HCT116 (cell line): Measurements from ENCODE around the gene ZNF691. TPM values are rescaled to one million over a fixed set of nuclear protein-coding genes. Genes with fewer than 3 reads are reported as not detected.

Experiments
- ATAC-seq: fragments of 200-7000 bp; cut with Tn5 transposase; 2 replicates; pipeline ENCODE4 v1.9.1; 2020; ENCODE audit warnings: mild to moderate bottlenecking, moderate library complexity
- BruUV-seq: library from RNA; stranded (reverse); fragments of 400-500 nt; replicated peaks from 2 replicates; lab custom pipeline; 2021; lab: Mats Ljungman, UMichigan
- CTCF ChIA-PET: fragments of 300-600 bp; sonication (Branson Sonifier 250); formaldehyde crosslinking; loops from one replicate; lab custom pipeline; 2021; ENCODE audit warnings: antibody characterized with exemption; lab: Charles Lee
- POLR2A ChIA-PET: fragments of 300-600, 350-600 bp; sonication (Branson Sonifier 250); formaldehyde crosslinking; loops from one replicate; lab custom pipeline; 2021; ENCODE audit warnings: antibody characterized with exemption; lab: Charles Lee
- RAD21 ChIA-PET, 2 experiments: fragments of 300-600 bp; sonication (Branson Sonifier 250); formaldehyde crosslinking; loops; one replicate each; lab custom pipeline; 2023; ENCODE audit warnings: low total read pairs in 2 of 2; ENCODE audit not compliant: uncharacterized antibody in 2 of 2, unreplicated experiment in 2 of 2, low non-redundant PET in 1 of 2; lab: Charles Lee
- DNase-seq: peaks from one replicate; pipeline ENCODE4 v3.0.0-alpha.2; 2010; ENCODE audit warnings: low read depth, low spot score
- H2AFZ ChIP-seq: fragments of 200-600 bp; shearing (Covaris generic), sonication (generic); 2 replicates; pipeline ENCODE4 v1.6.1; 2017; ENCODE audit warnings: low read depth, mixed run types, mixed read lengths, antibody characterized with exemption, low read length; ENCODE audit not compliant: poor library complexity, severe bottlenecking
- H3K27ac ChIP-seq: 2 replicates; pipeline ENCODE4 v1.5.1; 2012; ENCODE audit warnings: low read depth, low read length
- H3K27me3 ChIP-seq: fragments of 200-600 bp; sonication (generic); 2 replicates; pipeline ENCODE4 v1.6.1; 2016; ENCODE audit warnings: mixed run types, low read length, mixed read lengths; ENCODE audit not compliant: insufficient read depth
- H3K36me3 ChIP-seq, 2 experiments: fragments of 200-500 bp in 1 of 2; fragments of 200-600 bp in 1 of 2; sonication (Bioruptor generic) in 1 of 2; sonication (generic) in 1 of 2; 2 replicates each; pipeline versions ENCODE4 v1.5.1 to v1.6.1; 2014 to 2016; ENCODE audit warnings: low read length in 2 of 2, inconsistent platforms in 1 of 2, mixed read lengths in 1 of 2, mixed run types in 1 of 2; ENCODE audit not compliant: insufficient read depth in 2 of 2, control insufficient read depth in 1 of 2
- H3K4me1 ChIP-seq, 2 experiments: fragments of 200-600 bp in 1 of 2; sonication (generic) in 1 of 2; 2 replicates each; pipeline versions ENCODE4 v1.5.1 to v1.6.1; 2012 to 2017; ENCODE audit warnings: low read length in 2 of 2, inconsistent platforms in 1 of 2, mild to moderate bottlenecking in 1 of 2, mixed read lengths in 1 of 2, mixed run types in 1 of 2, moderate library complexity in 1 of 2; ENCODE audit not compliant: insufficient read depth in 2 of 2, control insufficient read depth in 1 of 2
- H3K4me2 ChIP-seq: fragments of 200-600 bp; sonication (generic); 2 replicates; pipeline ENCODE4 v1.6.1; 2017; ENCODE audit warnings: mixed run types, low read length, mixed read lengths
- H3K4me3 ChIP-seq, 2 experiments: fragments of 200-600 bp in 1 of 2; sonication (generic) in 1 of 2; replicated peaks in 1 of 2; 2 replicates each; pipeline ENCODE4 v1.5.1; 2011 to 2016; ENCODE audit warnings: low read length in 2 of 2, control low read depth in 1 of 2, low read depth in 1 of 2, mild to moderate bottlenecking in 1 of 2, mixed read lengths in 1 of 2, mixed run types in 1 of 2
- H3K79me2 ChIP-seq: fragments of 200-600 bp; sonication (generic); 2 replicates; pipeline ENCODE4 v1.6.1; 2017; ENCODE audit warnings: mild to moderate bottlenecking, mixed run types, low read length, moderate library complexity, mixed read lengths; ENCODE audit not compliant: insufficient read depth
- H3K9ac ChIP-seq: fragments of 200-600 bp; sonication (generic); 2 replicates; pipeline ENCODE4 v1.6.1; 2016; ENCODE audit warnings: low read length, mixed read lengths
- H3K9me2 ChIP-seq: fragments of 200-600 bp; sonication (generic), shearing (Covaris generic); 2 replicates; pipeline ENCODE4 v1.6.1; 2017; ENCODE audit warnings: mixed run types, mild to moderate bottlenecking, moderate library complexity; ENCODE audit not compliant: insufficient read depth
- H3K9me3 ChIP-seq, 2 experiments: fragments of 200-500 bp in 1 of 2; fragments of 200-600 bp in 1 of 2; sonication (Bioruptor generic) in 1 of 2; sonication (generic) in 1 of 2; 2 replicates each; pipeline ENCODE4 v1.6.1; 2014 to 2017; ENCODE audit warnings: low read length in 2 of 2, mixed read lengths in 2 of 2, inconsistent platforms in 1 of 2, low read depth in 1 of 2, mild to moderate bottlenecking in 1 of 2, mixed run types in 1 of 2, moderate library complexity in 1 of 2; ENCODE audit not compliant: control insufficient read depth in 1 of 2, insufficient read depth in 1 of 2
- H4K20me1 ChIP-seq: fragments of 200-600 bp; sonication (generic), shearing (Covaris generic); 2 replicates; pipeline ENCODE4 v1.6.1; 2017; ENCODE audit warnings: mixed run types, mild to moderate bottlenecking, moderate library complexity; ENCODE audit not compliant: insufficient read depth
- ATF3 ChIP-seq: IDR thresholded peaks from 2 replicates; pipeline ENCODE4 v1.6.1; 2012
- EGR1 ChIP-seq: IDR thresholded peaks from 2 replicates; pipeline ENCODE4 v1.6.1; 2012; ENCODE audit warnings: low read depth
- ELF1 ChIP-seq: IDR thresholded peaks from 2 replicates; pipeline ENCODE4 v1.6.1; 2012; ENCODE audit warnings: low read depth, borderline replicate concordance
- EZH2phosphoT487 ChIP-seq: fragments of 200-600 bp; IDR thresholded peaks from 2 replicates; pipeline ENCODE4 v1.6.1; 2018; ENCODE audit warnings: antibody characterized with exemption, borderline replicate concordance
- FOSL1 ChIP-seq: IDR thresholded peaks from 2 replicates; pipeline ENCODE4 v1.6.1; 2012; ENCODE audit warnings: low read depth
- MAX ChIP-seq: IDR thresholded peaks from 2 replicates; pipeline ENCODE4 v1.6.1; 2012
- POLR2AphosphoS5 ChIP-seq: IDR thresholded peaks from 2 replicates; pipeline ENCODE4 v1.6.1; 2011; ENCODE audit warnings: mild to moderate bottlenecking, low read depth, low read length, moderate library complexity
- RAD21 ChIP-seq: IDR thresholded peaks from 2 replicates; pipeline ENCODE4 v1.6.1; 2012; ENCODE audit warnings: low read depth, mild to moderate bottlenecking
- SRF ChIP-seq: IDR thresholded peaks from 2 replicates; pipeline ENCODE4 v1.6.1; 2012; ENCODE audit warnings: low read depth
- TCF7L2 ChIP-seq: IDR thresholded peaks from 2 replicates; pipeline ENCODE4 v1.7.0; 2011; ENCODE audit warnings: borderline replicate concordance, inconsistent platforms; ENCODE audit not compliant: insufficient read depth, insufficient read length; ENCODE audit errors: extremely low read depth
- intact Hi-C: fragments of 100-400 bp; cut with micrococcal nuclease; formaldehyde crosslinking; loops from 2 replicates; pipeline ENCODE4 v1.10.0; 2022
- total RNA-seq: library from RNA; stranded (reverse); gene quantifications from one replicate; pipeline ENCODE4 v1.2.1, GENCODE V29; 2021; ENCODE audit not compliant: unreplicated experiment
- TF ChIP-seq, protein P1 (sequence below): IDR thresholded peaks from 2 replicates; pipeline ENCODE4 v1.6.1; 2012; ENCODE audit warnings: low read depth
- TF ChIP-seq, protein P2 (sequence below), 3 experiments: fragments of 200-600 bp in 1 of 3; sonication (generic) in 1 of 3; IDR thresholded peaks in 2 of 3; conservative IDR thresholded peaks in 1 of 3; 2 replicates each; pipeline ENCODE4 v1.5.1; 2012 to 2017; ENCODE audit warnings: low read depth in 2 of 3, low read length in 2 of 3, antibody characterized with exemption in 1 of 3, borderline replicate concordance in 1 of 3, control low read depth in 1 of 3, mild to moderate bottlenecking in 1 of 3, mixed read lengths in 1 of 3, mixed run types in 1 of 3, moderate library complexity in 1 of 3; ENCODE audit not compliant: insufficient read depth in 1 of 3

The ZNF691 gene
- total RNA-seq, 1 experiment from 2014 or later, result 11.1 TPM

DNA sequence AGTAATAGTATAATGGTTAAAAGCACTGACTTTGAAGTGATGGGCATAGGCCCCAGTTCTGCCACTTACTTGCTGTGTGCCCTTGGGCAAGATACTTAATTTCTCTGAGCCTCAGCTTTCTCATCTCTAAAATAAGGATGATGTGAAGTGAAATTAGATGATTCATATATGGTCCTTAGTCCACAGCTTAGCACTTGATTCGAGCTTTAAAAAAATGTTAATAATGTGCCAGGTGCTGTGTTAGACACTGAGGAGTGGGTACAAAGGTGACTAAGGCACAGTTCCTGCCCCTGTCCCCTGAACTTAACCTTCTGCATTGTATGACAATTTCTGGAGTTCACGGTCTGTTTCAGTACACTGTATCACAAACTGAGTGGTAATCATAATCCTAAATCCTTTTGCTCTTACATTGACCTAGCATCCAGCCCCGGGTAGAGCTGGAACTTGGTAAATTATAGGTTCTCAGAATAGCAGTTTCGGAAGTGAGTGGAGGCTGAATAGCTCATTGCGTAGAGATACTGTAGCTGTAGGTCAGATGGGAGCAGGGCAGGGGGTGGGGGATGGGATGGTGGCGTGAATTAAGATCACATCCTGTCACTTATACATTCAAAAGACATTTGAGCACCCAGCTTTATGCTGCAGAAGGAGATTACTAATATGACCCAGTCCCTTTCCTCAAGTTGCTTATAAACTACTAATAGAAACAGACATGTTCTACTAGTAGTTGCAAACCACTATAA is 1.5 kb downstream of the ZNF691 start:
- ATAC-seq (no peak), DNase-seq (no peak)
- Histone ChIP-seq H3K9me2 (no peaks in the 10 kb centered on the region), H3K9me3 (no peaks in the 10 kb centered on the region), H3K79me2 (peaks cover 23% of the 10 kb centered on the region), H3K36me3 (peaks cover 7 to 8% of the 10 kb centered on the region in 2 experiments; a peak in 3 of 4 replicates), H3K27ac (no peak overlapping the region), H3K27me3 (no peaks in the 10 kb centered on the region), H3K9ac (peak overlapping the region; percentile 77; the same call in 1 of the 2 replicates), H2AFZ (no peak overlapping the region), H3K4me3 (peak overlapping the region; percentile 79 to 82), H4K20me1 (no peaks in the 10 kb centered on the region), H3K4me1 (peaks cover 7 to 16% of the 10 kb centered on the region in 2 experiments; a peak in 3 of 4 replicates), H3K4me2 (peak overlapping the region; percentile 83)
- TF ChIP-seq POLR2AphosphoS5 (no peak), FOSL1 (no peak), EGR1 (no peak), RAD21 (no peak), TCF7L2 (no peak), ATF3 (no peak), EZH2phosphoT487 (no peak), ELF1 (no peak), SRF (no peak), MAX (no peak)
- TF ChIP-seq, protein P1, sequence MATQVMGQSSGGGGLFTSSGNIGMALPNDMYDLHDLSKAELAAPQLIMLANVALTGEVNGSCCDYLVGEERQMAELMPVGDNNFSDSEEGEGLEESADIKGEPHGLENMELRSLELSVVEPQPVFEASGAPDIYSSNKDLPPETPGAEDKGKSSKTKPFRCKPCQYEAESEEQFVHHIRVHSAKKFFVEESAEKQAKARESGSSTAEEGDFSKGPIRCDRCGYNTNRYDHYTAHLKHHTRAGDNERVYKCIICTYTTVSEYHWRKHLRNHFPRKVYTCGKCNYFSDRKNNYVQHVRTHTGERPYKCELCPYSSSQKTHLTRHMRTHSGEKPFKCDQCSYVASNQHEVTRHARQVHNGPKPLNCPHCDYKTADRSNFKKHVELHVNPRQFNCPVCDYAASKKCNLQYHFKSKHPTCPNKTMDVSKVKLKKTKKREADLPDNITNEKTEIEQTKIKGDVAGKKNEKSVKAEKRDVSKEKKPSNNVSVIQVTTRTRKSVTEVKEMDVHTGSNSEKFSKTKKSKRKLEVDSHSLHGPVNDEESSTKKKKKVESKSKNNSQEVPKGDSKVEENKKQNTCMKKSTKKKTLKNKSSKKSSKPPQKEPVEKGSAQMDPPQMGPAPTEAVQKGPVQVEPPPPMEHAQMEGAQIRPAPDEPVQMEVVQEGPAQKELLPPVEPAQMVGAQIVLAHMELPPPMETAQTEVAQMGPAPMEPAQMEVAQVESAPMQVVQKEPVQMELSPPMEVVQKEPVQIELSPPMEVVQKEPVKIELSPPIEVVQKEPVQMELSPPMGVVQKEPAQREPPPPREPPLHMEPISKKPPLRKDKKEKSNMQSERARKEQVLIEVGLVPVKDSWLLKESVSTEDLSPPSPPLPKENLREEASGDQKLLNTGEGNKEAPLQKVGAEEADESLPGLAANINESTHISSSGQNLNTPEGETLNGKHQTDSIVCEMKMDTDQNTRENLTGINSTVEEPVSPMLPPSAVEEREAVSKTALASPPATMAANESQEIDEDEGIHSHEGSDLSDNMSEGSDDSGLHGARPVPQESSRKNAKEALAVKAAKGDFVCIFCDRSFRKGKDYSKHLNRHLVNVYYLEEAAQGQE, result no peak
- TF ChIP-seq, protein P2, sequence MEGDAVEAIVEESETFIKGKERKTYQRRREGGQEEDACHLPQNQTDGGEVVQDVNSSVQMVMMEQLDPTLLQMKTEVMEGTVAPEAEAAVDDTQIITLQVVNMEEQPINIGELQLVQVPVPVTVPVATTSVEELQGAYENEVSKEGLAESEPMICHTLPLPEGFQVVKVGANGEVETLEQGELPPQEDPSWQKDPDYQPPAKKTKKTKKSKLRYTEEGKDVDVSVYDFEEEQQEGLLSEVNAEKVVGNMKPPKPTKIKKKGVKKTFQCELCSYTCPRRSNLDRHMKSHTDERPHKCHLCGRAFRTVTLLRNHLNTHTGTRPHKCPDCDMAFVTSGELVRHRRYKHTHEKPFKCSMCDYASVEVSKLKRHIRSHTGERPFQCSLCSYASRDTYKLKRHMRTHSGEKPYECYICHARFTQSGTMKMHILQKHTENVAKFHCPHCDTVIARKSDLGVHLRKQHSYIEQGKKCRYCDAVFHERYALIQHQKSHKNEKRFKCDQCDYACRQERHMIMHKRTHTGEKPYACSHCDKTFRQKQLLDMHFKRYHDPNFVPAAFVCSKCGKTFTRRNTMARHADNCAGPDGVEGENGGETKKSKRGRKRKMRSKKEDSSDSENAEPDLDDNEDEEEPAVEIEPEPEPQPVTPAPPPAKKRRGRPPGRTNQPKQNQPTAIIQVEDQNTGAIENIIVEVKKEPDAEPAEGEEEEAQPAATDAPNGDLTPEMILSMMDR (IDR thresholded peaks at IDR 0.05 in 2 of 3, conservative IDR thresholded peaks at IDR 0.05 in 1 of 3; ENCODE audit: borderline replicate concordance in 1 of 3, insufficient read depth in 1 of 3, low read depth in 2 of 3, low read length in 2 of 3), result no peak
- ChIA-PET RAD21 (no interaction called here), CTCF (interaction anchor here (1.9 to 2.2 kb wide), 3 partner anchors 76 to 226 kb away, joined by 4 to 10 read pairs (median 9); no protein-coding TSS in a partner anchor), POLR2A (no interaction called here)
- BruUV-seq, result TSS peak; percentile 48
- intact Hi-C loops, result no loop called here
